ENCODE data around the gene CMC4. TPM values are rescaled to one million over a fixed set of nuclear protein-coding genes. Genes with fewer than 3 reads are reported as not detected.

The CMC4 gene
- total and polyA plus RNA-seq, 9 of the 15 experiments (the other 6 are each of a cell fraction or from before 2014, with no cell fraction given) = 3.5 to 16.9 (median 8.2) TPM

GRCh38 chrX:155022585-155022984, 48.4 kb downstream of the CMC4 start, which contains the start of gene F8 (continued):
- TF ChIP-seq ZHX1 (conservative IDR thresholded peaks at IDR 0.05; ENCODE audit: low read length) (no peak), RHOXF2B (CRISPR knock-in tag; conservative IDR thresholded peaks at IDR 0.05) (no peak), SIRT6 (IDR thresholded peaks at IDR 0.05; ENCODE audit: low read depth, low read length) (no peak), ZNF239 (CRISPR knock-in tag; IDR thresholded peaks at IDR 0.05) (no peak), NFIC (IDR thresholded peaks at IDR 0.05) (no peak), BHLHE40 (IDR thresholded peaks at IDR 0.05; ENCODE audit: low read length) (no peak), CBFA2T3 (IDR thresholded peaks at IDR 0.05) (peak; percentile 80), ZNF280A (IDR thresholded peaks at IDR 0.05; ENCODE audit: low read depth, partially characterized antibody) (no peak), ZNF592 (IDR thresholded peaks at IDR 0.05) (0 out of 2 replicates have a peak, but pooled peaks have one; percentile 16), MTA2 (IDR thresholded peaks at IDR 0.05; ENCODE audit: low read depth) (0 out of 2 replicates have a peak, but pooled peaks have one; percentile 34), DDX20 (tag; IDR thresholded peaks at IDR 0.05; ENCODE audit: low read depth) (no peak), ZNF134 (CRISPR knock-in tag; conservative IDR thresholded peaks at IDR 0.05) (no peak), ZNF212 (CRISPR knock-in tag; IDR thresholded peaks at IDR 0.05) (no peak), LCOR (CRISPR knock-in tag; IDR thresholded peaks at IDR 0.05) (0 out of 2 replicates have a peak, but pooled peaks have one; percentile 32), ATF7 (IDR thresholded peaks at IDR 0.05) (no peak), ZFX (CRISPR knock-in tag; IDR thresholded peaks at IDR 0.05) (no peak)
